GM03348 (cell line): ENCODE data around the gene LCE1A.
A peak's percentile ranks its signal among the peaks of the same experiment; 100 is the strongest.

ENCODE experiments used
- DNase-seq: peaks from one replicate; pipeline ENCODE4 v3.0.0; 2012; ENCODE audit warnings: low spot score

The LCE1A gene, protein sequence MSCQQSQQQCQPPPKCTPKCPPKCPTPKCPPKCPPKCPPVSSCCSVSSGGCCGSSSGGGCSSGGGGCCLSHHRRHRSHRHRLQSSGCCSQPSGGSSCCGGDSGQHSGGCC

GRCh38 chr1:152827173-152827572 is at the start of gene LCE1A:
TSS of gene LCE1A (plus strand) at chr1:152827473. CDS start at chr1:152827473, 0 bp downstream.
- DNase-seq: no peak

- no peak for DNase-seq
Measured at GRCh38 chr1:152777510-152778137, 49.6 kb upstream of the LCE1A start.

DNA sequence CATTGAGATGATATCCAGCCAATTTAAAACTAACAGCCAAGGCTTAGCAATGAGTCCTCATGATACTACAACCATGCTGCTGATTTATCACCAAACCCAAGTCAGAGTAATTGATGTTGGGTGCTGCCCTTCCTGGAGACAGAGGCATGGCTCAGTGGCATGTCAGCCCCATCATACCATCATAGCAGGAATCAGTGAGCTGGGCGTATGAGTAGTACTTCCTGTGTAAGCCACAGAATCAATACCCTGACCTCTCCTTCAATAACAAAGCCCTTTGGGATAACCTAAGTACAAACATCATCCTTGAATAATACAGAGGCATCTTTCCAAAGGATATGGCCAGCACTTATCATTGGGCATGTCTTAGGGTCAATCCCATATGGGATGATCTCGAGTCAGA is 44.2 kb upstream of the LCE1A start:
- no peak for DNase-seq

- DNase-seq: no peak
Measured at GRCh38 chr1:152786077-152786476, 41.2 kb upstream of the LCE1A start, which contains the start of gene LCE1E. TSS of gene LCE1E (plus strand) at chr1:152786257. CDS start at chr1:152787300, 1,043 bp downstream.

- no peak for DNase-seq
Measured at GRCh38 chr1:152795686-152796085, 31.6 kb upstream of the LCE1A start.

GRCh38 chr1:152796421-152796820 is 30.9 kb upstream of the LCE1A start, which contains the start of gene LCE1D:
TSS of gene LCE1D (plus strand) at chr1:152796721. CDS start at chr1:152797795, 1,074 bp downstream.
- DNase-seq: no peak

GRCh38 chr1:152801333-152801732 is 25.9 kb upstream of the LCE1A start:
- no peak for DNase-seq

- DNase-seq: no peak
Measured at GRCh38 chr1:152806576-152806975, 20.7 kb upstream of the LCE1A start, which contains the start of gene LCE1C. TSS of gene LCE1C (minus strand) at chr1:152806651. CDS start at chr1:152805478, 1,173 bp downstream.

DNA sequence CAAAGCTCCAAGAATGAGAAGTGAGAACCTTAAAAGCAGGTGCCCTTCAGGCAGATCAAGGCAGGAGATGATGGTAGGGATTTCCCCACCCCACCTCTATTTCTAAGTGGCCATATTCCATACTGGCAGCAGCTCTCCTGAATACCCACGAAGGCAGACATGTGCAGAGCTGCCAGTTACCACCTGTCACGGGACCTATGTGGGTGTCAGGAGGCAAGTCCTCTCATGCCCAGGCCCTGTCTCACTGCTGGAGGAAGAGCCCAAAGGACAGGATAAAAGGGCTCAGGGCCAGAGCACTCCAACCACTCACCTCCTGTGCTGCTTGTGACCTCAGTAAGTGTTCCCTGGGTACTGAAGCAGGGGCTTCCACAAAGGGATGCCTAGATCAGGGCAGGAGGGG is 16.2 kb upstream of the LCE1A start:
- no peak for DNase-seq

DNA sequence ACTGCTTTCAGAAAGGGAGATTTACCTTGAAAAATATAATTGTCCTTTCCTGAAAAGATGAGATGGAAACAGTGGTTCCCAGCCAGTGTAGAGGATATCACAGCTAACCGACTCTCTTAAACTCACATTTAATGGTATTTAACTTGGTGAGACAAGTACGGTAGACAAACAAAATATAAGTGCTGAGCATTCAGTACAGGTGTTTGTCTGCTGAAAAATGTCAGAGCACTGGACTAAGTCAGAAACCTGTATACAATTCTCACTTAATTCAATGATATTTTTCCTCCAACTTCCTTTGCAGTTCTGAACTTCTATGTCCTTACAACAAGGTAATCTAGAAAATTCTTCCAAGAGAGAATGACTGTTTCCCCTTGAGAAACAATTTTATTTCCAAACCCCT is 15.6 kb upstream of the LCE1A start, which contains the start of gene LCE1B:
Gene LCE1B (plus strand): TSS at position 301 of the 400 bp plus-strand sequence. CDS start 476 bp downstream, outside the sequence.
- DNase-seq: no peak

GRCh38 chr1:152817309-152817708 is 10.0 kb upstream of the LCE1A start:
- no peak for DNase-seq

DNA sequence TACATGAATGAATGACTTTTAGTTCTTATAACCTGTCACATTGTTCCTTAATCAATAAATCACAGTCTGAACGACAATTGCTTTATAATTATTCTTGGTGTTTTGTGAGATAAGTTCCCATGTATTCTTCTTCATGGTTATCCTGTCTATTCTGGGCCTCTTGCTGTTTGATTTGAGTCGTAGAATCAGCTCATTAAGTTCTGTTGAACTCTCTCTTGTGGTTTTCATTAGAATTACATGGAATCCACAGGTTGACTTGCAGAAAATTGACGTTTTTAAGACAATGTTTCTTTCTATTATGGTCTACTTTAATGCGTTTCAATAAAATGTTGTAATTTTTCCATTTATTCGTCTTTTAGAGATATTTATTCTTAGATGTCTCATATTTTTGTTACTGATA is 4.0 kb upstream of the LCE1A start:
- DNase-seq: no peak

DNA sequence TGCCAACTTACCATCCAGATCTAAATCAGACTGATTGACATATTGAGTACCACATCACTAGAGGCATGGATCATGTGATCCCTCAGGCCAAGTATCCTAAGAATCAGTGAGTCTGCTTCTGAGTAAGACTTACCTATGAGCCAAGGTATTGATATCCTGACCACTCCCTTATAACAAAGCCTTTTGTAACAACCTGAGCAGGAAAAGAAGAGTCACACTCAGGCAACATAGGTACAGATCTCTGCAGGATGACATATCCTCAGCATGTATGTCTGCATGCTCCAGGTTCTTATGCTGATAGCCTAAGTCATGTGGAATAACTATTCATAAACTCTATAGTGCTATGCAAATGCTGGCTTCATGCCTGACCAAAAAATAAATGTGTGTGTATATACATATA is 2.3 kb upstream of the LCE1A start:
- DNase-seq: no peak

- no peak for DNase-seq
Measured at GRCh38 chr1:152836870-152837269, 9.6 kb downstream of the LCE1A start.

DNA sequence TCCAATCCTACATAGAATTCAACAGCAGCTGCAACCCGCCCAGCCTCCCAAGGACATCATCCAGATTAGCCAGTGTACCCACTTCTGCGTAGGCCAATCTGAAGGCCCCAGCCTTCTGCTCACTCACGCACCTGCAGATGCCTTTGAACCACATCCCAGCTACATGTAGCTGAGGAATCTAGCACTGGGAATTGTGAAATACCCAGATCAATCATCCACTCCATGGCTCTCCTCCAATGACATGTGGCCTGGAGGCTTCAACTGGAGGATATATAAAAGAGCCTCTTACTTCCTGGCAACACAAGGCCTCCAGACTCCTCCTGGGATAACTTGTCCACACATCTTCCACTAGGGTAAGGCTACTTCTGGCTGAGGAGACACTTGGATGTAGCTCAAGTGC is 15.3 kb downstream of the LCE1A start, which contains the start of gene LCE6A:
Gene LCE6A (plus strand): TSS at position 301 of the 400 bp plus-strand sequence. CDS start 665 bp downstream, outside the sequence.
- DNase-seq: no peak

GRCh38 chr1:152855661-152856060 is 28.4 kb downstream of the LCE1A start:
- DNase-seq: no peak

- no peak for DNase-seq
Measured at GRCh38 chr1:152858062-152858461, 30.8 kb downstream of the LCE1A start.

DNA sequence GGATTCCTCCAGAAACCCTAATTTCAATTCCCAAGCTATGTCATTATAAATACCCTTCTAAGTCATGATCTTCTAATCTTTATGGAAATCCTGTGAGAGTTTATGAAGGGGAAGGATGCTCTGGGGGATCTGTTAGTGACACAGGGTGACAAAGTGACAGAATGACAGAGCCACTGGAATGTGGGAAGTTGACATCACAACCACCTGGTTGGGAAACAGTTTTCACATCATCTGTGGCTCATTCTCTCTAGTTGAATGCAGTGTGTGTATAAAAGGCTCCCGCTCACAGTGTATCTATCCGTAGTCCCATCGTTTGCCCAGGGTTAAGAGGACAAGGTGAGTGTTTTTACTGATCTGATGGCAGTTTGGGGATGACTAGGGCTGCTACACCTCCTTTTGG is 32.4 kb downstream of the LCE1A start, which contains the start of gene LCE7A:
Gene LCE7A (plus strand): TSS at position 301 of the 400 bp plus-strand sequence. CDS start 702 bp downstream, outside the sequence.
- no peak for DNase-seq

DNA sequence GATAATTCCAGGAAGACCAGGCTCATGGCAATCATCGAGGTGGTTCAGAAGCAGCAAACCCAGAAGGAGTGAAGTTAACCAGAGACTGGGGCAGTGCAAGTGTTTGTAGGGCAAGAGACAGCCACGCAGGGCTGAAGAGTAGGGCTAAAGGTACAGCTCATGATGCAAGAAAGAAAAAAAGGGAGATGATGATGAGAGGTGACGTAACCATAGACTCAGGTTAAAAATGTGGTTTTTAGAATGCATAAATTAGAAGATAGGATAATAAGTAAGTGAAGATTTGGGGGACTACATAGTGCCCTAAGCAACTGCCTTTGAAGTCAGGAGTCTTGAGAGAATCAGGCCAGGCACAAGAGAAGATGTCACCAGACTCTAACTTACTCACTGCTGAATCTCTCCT is 32.9 kb downstream of the LCE1A start:
- no peak for DNase-seq

DNA sequence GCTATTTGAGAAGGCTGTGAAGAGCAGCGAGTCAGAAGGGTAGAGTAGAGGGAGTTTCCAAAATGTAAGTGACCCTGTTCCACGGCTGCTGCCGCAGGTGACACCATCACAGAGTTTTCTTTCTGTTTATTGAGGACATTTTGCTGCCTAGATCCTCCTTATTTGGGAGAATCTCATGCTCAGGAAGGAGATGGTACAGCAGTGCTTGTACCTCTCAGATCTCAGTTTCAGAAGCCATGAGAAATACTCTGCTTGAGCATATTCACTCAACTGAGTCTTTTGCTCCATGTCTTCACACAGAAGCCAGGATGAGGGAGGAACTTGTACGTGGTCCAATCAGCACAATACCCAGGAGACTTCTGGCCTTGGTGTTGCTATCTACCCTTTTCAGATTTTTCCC is 34.1 kb downstream of the LCE1A start:
- no peak for DNase-seq

- no peak for DNase-seq
Measured at GRCh38 chr1:152864443-152864842, 37.2 kb downstream of the LCE1A start.

GRCh38 chr1:152866321-152866720 is 39.0 kb downstream of the LCE1A start:
- no peak for DNase-seq

- DNase-seq: peak; percentile 87
Measured at GRCh38 chr1:152869808-152870419, 42.6 kb downstream of the LCE1A start.
